ENCODE data around the gene TMEM186.

DNA sequence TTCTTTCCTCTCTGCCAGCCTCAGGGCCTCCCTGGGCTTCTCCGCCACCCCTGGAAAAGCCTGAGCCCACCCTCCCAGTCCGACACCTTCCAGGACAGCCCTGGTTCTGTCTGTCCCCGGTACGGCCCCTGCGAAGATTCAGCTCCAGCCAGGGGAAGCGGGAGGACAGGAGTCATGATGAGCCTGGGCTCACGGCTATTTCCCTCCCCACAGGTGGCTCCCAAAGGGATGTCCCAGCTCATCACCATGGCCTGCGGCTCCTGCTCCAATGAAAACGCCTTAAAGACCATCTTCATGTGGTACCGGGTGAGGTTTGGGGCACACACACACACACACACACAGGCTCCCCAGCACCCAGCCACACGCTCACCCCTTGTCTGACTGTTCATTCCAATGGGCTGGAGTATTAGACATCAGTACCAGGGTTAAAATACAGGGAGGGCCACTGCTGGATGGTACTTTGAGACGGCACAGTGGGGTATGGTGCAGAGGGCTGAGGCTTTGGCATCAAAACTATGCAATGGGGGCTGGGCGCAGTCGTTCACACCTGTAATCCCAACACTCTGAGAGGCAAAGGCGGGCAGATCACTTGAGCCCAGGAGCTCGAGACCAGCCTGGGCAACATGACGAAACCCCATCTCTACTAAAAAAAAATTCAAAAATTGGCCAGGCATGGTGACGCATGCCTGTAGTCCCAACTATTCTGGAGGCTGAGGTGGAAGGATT is 32.8 kb downstream of the TMEM186 start:
- TF ChIP-seq, protein P1, sequence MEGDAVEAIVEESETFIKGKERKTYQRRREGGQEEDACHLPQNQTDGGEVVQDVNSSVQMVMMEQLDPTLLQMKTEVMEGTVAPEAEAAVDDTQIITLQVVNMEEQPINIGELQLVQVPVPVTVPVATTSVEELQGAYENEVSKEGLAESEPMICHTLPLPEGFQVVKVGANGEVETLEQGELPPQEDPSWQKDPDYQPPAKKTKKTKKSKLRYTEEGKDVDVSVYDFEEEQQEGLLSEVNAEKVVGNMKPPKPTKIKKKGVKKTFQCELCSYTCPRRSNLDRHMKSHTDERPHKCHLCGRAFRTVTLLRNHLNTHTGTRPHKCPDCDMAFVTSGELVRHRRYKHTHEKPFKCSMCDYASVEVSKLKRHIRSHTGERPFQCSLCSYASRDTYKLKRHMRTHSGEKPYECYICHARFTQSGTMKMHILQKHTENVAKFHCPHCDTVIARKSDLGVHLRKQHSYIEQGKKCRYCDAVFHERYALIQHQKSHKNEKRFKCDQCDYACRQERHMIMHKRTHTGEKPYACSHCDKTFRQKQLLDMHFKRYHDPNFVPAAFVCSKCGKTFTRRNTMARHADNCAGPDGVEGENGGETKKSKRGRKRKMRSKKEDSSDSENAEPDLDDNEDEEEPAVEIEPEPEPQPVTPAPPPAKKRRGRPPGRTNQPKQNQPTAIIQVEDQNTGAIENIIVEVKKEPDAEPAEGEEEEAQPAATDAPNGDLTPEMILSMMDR (IDR thresholded peaks at IDR 0.05; ENCODE audit: insufficient read depth, low read depth, low read length) = no peak
- no peak for TF ChIP-seq EZH2 (IDR thresholded peaks at IDR 0.05; ENCODE audit: insufficient read depth, low read length)
